CD8-positive, alpha-beta memory T cell (primary cell): ENCODE measurements around the gene OR6Y1. TPM values are rescaled to one million over a fixed set of nuclear protein-coding genes. Genes with fewer than 3 reads are reported as not detected.
A peak's percentile ranks its signal among the peaks of the same experiment; 100 is the strongest.

Experiments
- CTCF ChIA-PET: fragments of 350-600 bp; sonication (Branson Sonifier 250); formaldehyde crosslinking; loops from one replicate; lab custom pipeline; 2021; ENCODE audit warnings: antibody characterized with exemption; lab: Charles Lee
- POLR2A ChIA-PET: fragments of 350-600 bp; sonication (Branson Sonifier 250); formaldehyde crosslinking; loops from one replicate; lab custom pipeline; 2021; ENCODE audit warnings: antibody characterized with exemption; lab: Charles Lee
- DNase-seq, 5 donors: peaks; one replicate each; pipeline versions ENCODE4 v3.0.0 to v3.0.0-alpha.2; 2020 to 2022; ENCODE audit warnings: mixed read lengths in 1 of 5
- H3K27ac ChIP-seq: one replicate; pipeline ENCODE4 v1.7.0; 2013; ENCODE audit warnings: low read depth, mild to moderate bottlenecking, low read length, moderate library complexity
- H3K27me3 ChIP-seq: 2 replicates; pipeline ENCODE4 v1.7.0; 2013; ENCODE audit warnings: low read length, mild to moderate bottlenecking; ENCODE audit not compliant: insufficient read depth, poor library complexity, severe bottlenecking
- H3K36me3 ChIP-seq: 2 replicates; pipeline ENCODE4 v1.7.0; 2013; ENCODE audit warnings: mild to moderate bottlenecking, low read length, moderate library complexity; ENCODE audit not compliant: insufficient read depth
- H3K4me1 ChIP-seq: 2 replicates; pipeline ENCODE4 v1.7.0; 2013; ENCODE audit warnings: mild to moderate bottlenecking, low read length, moderate library complexity; ENCODE audit not compliant: insufficient read depth
- H3K4me3 ChIP-seq: 2 replicates; pipeline ENCODE4 v1.7.0; 2013; ENCODE audit warnings: mild to moderate bottlenecking, low read length
- H3K9me3 ChIP-seq: 2 replicates; pipeline ENCODE4 v1.7.0; 2013; ENCODE audit warnings: mild to moderate bottlenecking, low read length
- H3K27ac Mint-ChIP-seq, 8 donors: one replicate each; pipeline ENCODE4 v1.8.0; 2020 to 2021; ENCODE audit warnings: mixed read lengths in 8 of 8, mild to moderate bottlenecking in 6 of 8, inconsistent platforms in 3 of 8, moderate library complexity in 3 of 8
- H3K27me3 Mint-ChIP-seq, 2 donors: one replicate each; pipeline ENCODE4 v1.8.0; 2020 to 2021; ENCODE audit warnings: mixed read lengths in 2 of 2, mild to moderate bottlenecking in 1 of 2, moderate library complexity in 1 of 2
- H3K36me3 Mint-ChIP-seq, 3 donors: one replicate each; pipeline ENCODE4 v1.8.0; 2020 to 2021; ENCODE audit warnings: mixed read lengths in 3 of 3, inconsistent platforms in 1 of 3, mild to moderate bottlenecking in 1 of 3
- H3K4me1 Mint-ChIP-seq, 3 donors: one replicate each; pipeline ENCODE4 v1.8.0; 2020 to 2021; ENCODE audit warnings: mixed read lengths in 3 of 3, inconsistent platforms in 1 of 3, mild to moderate bottlenecking in 1 of 3
- H3K4me3 Mint-ChIP-seq, 7 donors: one replicate each; pipeline ENCODE4 v1.8.0; 2020 to 2021; ENCODE audit warnings: mixed read lengths in 7 of 7, mild to moderate bottlenecking in 6 of 7, moderate library complexity in 4 of 7, inconsistent platforms in 2 of 7
- H3K9me3 Mint-ChIP-seq, 5 donors: one replicate each; pipeline ENCODE4 v1.8.0; 2020 to 2022; ENCODE audit warnings: mixed read lengths in 5 of 5, mild to moderate bottlenecking in 3 of 5, moderate library complexity in 2 of 5, inconsistent platforms in 1 of 5
- polyA plus RNA-seq: library from polyadenylated mRNA; unstranded; fragments of 300-500 nt; fragmentation: Illumina TruSeq; gene quantifications from one replicate; pipeline ENCODE4 v1.2.3, GENCODE V29; 2021
- total RNA-seq, 2 experiments: library from RNA; stranded (reverse); gene quantifications; one replicate each; pipeline ENCODE4 v1.2.3, GENCODE V29; 2021

The OR6Y1 gene
- total and polyA plus RNA-seq, 3 experiments from 2014 or later, result not detected

DNA sequence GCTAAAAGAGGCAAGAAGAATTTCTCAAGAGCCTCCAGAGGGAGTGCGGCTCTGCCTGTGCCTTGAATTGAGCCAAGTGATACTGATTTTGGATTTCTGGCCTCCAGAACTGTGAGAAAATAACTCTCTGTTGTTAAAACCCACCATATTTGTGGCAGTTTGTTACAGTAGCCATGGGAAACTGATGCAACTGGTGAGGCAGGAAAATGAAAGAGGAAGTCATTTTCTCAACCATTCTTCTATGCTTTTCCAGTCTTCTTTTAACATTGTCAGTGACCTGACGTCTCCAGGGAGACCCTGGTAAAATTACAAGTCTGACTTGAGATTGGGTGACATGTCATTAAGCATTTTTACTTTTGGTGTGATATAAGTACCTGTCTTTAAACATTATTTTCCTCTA is 10.4 kb upstream of the OR6Y1 start:
- H3K36me3 ChIP-seq, result no peaks in the 10 kb centered on the region
- H3K27me3 Mint-ChIP-seq, result peaks cover 17 to 50% of the 10 kb centered on the region in 2 donors
- peaks cover 0 to 6% (median 3%) of the 10 kb centered on the region in 5 donors for H3K9me3 Mint-ChIP-seq
- CTCF ChIA-PET, result no interaction called here
- no peaks in the 10 kb centered on the region for H3K9me3 ChIP-seq
- POLR2A ChIA-PET, result no interaction called here
- H3K4me1 Mint-ChIP-seq, result no peaks in the 10 kb centered on the region
- H3K4me1 ChIP-seq, result no peaks in the 10 kb centered on the region
- peaks cover 4% of the 10 kb centered on the region for H3K27me3 ChIP-seq
- H3K4me3 ChIP-seq, result no peak overlapping the region
- no peak overlapping the region for H3K4me3 Mint-ChIP-seq
- no peak overlapping the region for H3K27ac ChIP-seq
- peaks cover 0 to 12% (median 0%) of the 10 kb centered on the region in 3 donors for H3K36me3 Mint-ChIP-seq
- DNase-seq, result no peak
- H3K27ac Mint-ChIP-seq, result no peak overlapping the region

DNA sequence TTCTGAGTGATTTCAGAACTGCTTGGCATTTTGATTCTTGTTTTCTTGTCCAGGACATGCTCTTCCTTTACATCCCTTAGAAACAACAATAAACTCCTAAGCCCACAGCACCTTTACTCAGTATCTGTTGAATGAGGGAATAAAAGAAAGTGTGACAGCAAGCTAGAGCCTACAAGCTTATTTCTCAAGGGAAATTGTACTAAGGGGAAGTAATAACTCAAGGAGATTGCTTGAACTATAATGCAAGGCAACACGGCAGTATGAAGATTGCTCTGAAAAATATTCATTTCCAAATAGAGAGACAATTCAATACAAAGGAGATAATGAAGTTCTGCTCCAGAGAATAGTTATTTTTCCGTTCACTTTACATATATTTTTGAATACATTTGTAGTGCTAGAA is 9.6 kb upstream of the OR6Y1 start:
- Mint-ChIP-seq H3K36me3 (peaks cover 0 to 12% (median 0%) of the 10 kb centered on the region in 3 donors), H3K27ac (no peak overlapping the region), H3K27me3 (peaks cover 17 to 57% of the 10 kb centered on the region in 2 donors), H3K4me3 (no peak overlapping the region), H3K9me3 (peaks cover 0 to 6% (median 3%) of the 10 kb centered on the region in 5 donors), H3K4me1 (no peaks in the 10 kb centered on the region)
- ChIA-PET CTCF (no interaction called here), POLR2A (no interaction called here)
- H3K4me1 ChIP-seq, result no peaks in the 10 kb centered on the region
- H3K27ac ChIP-seq, result no peak overlapping the region
- H3K36me3 ChIP-seq, result no peaks in the 10 kb centered on the region
- H3K9me3 ChIP-seq, result no peaks in the 10 kb centered on the region
- no peak for DNase-seq
- H3K27me3 ChIP-seq, result peaks cover 4% of the 10 kb centered on the region
- H3K4me3 ChIP-seq, result no peak overlapping the region

DNA sequence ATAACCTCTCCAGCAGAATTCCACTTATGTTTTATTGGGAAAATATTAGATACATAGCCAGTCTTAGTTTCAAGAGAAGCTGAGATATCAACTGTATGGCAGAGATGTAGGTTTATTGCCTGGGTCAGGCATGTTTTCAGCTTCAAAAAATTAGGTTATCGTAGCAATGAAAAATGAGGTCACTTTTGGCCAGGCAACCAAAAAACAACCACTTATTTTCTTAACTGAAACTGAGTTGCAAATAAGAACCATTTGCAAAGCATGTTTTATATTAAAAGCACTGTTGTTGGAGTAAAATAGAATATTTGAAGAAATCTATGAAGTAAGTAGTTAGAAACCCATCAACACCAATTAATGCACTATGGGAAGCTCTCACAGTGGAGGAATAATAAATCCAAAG is 5.5 kb upstream of the OR6Y1 start:
- H3K9me3 ChIP-seq, result no peaks in the 10 kb centered on the region
- peaks cover 12 to 47% of the 10 kb centered on the region in 2 donors for H3K27me3 Mint-ChIP-seq
- no peaks in the 10 kb centered on the region for H3K36me3 ChIP-seq
- H3K4me1 Mint-ChIP-seq, result no peaks in the 10 kb centered on the region
- POLR2A ChIA-PET, result no interaction called here
- no peaks in the 10 kb centered on the region for H3K36me3 Mint-ChIP-seq
- H3K27ac ChIP-seq, result no peak overlapping the region
- H3K4me3 ChIP-seq, result no peak overlapping the region
- no peaks in the 10 kb centered on the region for H3K4me1 ChIP-seq
- CTCF ChIA-PET, result no interaction called here
- H3K9me3 Mint-ChIP-seq, result no peaks in the 10 kb centered on the region
- DNase-seq, result no peak
- no peak overlapping the region for H3K4me3 Mint-ChIP-seq
- peaks cover 4% of the 10 kb centered on the region for H3K27me3 ChIP-seq
- H3K27ac Mint-ChIP-seq, result no peak overlapping the region

DNA sequence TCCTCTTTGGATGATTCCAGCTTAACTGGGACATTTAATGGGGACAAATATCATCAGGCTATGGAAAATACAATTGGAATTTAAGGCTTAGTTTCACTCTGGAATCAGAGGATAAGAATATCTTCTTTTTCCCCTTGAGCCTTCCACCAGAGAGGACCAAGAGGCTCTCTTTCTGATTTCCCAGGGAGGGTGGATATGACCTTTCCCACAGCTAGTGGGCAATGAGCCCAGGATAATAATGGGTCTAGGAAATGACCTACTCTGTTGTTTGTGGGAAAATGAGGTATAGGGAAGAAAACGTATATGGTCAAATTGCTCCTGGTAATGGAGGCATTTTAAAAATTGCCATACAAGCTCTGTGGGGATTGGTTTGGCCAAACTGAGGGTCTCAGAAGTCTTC is 1.9 kb downstream of the OR6Y1 start:
- H3K4me3 Mint-ChIP-seq, result no peak overlapping the region
- H3K27ac Mint-ChIP-seq, result no peak overlapping the region
- Histone ChIP-seq H3K27me3 (no peaks in the 10 kb centered on the region), H3K4me3 (no peak overlapping the region), H3K4me1 (no peaks in the 10 kb centered on the region), H3K9me3 (no peaks in the 10 kb centered on the region), H3K27ac (no peak overlapping the region), H3K36me3 (no peaks in the 10 kb centered on the region)
- ChIA-PET POLR2A (no interaction called here), CTCF (no interaction called here)
- H3K27me3 Mint-ChIP-seq, result peaks cover 2 to 49% of the 10 kb centered on the region in 2 donors
- no peaks in the 10 kb centered on the region for H3K9me3 Mint-ChIP-seq
- no peak for DNase-seq
- H3K36me3 Mint-ChIP-seq, result no peaks in the 10 kb centered on the region
- H3K4me1 Mint-ChIP-seq, result no peaks in the 10 kb centered on the region

DNA sequence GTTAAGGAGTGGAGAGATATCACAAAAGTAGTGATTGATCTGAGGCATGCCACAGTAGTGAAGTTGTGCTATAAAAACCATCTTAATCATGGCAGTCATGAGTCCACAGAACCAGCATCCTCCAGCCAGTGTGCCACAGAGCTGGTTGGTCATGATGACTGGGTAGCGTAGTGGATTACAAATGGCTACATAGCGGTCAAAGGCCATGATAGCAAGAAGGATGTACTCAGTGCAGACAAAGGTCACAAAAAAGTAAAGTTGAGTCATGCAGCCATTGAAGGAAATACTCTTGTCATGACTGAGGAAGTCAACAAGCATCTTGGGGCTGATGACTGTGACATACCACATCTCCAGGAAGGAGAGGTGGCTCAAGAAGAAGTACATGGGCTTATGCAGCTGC is 6.7 kb downstream of the OR6Y1 start:
- H3K4me1 ChIP-seq, result no peaks in the 10 kb centered on the region
- Mint-ChIP-seq H3K4me1 (no peaks in the 10 kb centered on the region), H3K4me3 (no peak overlapping the region), H3K27ac (no peak overlapping the region), H3K9me3 (no peaks in the 10 kb centered on the region), H3K27me3 (peaks cover 5 to 48% of the 10 kb centered on the region in 2 donors), H3K36me3 (no peaks in the 10 kb centered on the region)
- ChIA-PET POLR2A (no interaction called here), CTCF (no interaction called here)
- H3K27me3 ChIP-seq, result no peaks in the 10 kb centered on the region
- H3K36me3 ChIP-seq, result no peaks in the 10 kb centered on the region
- no peak for DNase-seq
- no peaks in the 10 kb centered on the region for H3K9me3 ChIP-seq
- no peak overlapping the region for H3K4me3 ChIP-seq
- H3K27ac ChIP-seq, result no peak overlapping the region

DNA sequence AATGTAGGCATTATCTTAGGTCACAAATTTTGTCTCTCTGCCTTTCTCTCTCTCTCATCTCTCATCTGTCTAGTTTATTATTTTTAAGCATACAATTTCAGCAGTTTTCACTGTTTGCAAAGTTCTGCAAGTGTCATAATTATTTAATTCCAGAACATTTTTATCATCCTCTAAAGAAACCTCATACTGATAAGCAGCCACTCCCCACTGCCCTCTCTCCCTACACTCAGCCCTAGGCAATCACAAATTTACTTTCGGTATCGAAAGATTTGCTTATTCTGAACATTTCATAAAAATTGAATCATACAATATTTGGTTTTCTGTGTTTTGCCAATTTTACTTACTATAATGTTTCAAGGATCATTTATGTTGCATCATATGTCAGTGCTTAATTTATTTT is 16.6 kb downstream of the OR6Y1 start:
- peaks cover 4 to 7% of the 10 kb centered on the region in 2 donors for H3K27me3 Mint-ChIP-seq
- Histone ChIP-seq H3K4me1 (no peaks in the 10 kb centered on the region), H3K4me3 (no peak overlapping the region), H3K27me3 (no peaks in the 10 kb centered on the region), H3K9me3 (no peaks in the 10 kb centered on the region), H3K27ac (no peak overlapping the region), H3K36me3 (no peaks in the 10 kb centered on the region)
- no peak for DNase-seq
- POLR2A ChIA-PET, result no interaction called here
- H3K4me3 Mint-ChIP-seq, result no peak overlapping the region
- no peaks in the 10 kb centered on the region for H3K9me3 Mint-ChIP-seq
- CTCF ChIA-PET, result no interaction called here
- no peaks in the 10 kb centered on the region for H3K36me3 Mint-ChIP-seq
- peaks cover 0 to 5% (median 0%) of the 10 kb centered on the region in 3 donors for H3K4me1 Mint-ChIP-seq
- H3K27ac Mint-ChIP-seq, result peak overlapping the region in 1 of 8 donors; percentile 2

DNA sequence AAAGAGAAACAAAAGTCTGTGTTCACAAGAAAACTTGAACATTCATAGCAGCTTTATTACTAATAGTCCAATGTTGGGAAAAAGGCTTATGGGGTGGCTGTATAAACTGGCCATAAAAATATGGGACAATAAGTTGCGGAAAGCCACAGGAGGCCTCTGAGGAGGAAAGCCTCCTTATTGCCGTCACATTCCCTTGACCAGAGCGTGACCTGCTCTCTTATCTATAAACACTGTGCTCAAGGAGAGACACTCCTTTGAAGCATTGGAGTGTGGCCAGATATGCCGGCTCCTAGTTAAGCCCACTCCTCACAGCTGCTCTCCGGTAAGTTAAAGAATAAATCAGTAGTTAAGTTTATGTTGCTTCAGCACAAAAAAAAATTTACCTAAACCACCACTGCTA is 19.7 kb downstream of the OR6Y1 start:
- peaks cover 0 to 5% (median 0%) of the 10 kb centered on the region in 3 donors for H3K4me1 Mint-ChIP-seq
- H3K36me3 Mint-ChIP-seq, result no peaks in the 10 kb centered on the region
- Histone ChIP-seq H3K27ac (no peak overlapping the region), H3K27me3 (peaks cover 4% of the 10 kb centered on the region), H3K36me3 (no peaks in the 10 kb centered on the region), H3K9me3 (no peaks in the 10 kb centered on the region), H3K4me1 (no peaks in the 10 kb centered on the region), H3K4me3 (no peak overlapping the region)
- POLR2A ChIA-PET, result no interaction called here
- CTCF ChIA-PET, result no interaction called here
- no peak for DNase-seq
- peaks cover 2 to 21% of the 10 kb centered on the region in 2 donors for H3K27me3 Mint-ChIP-seq
- H3K4me3 Mint-ChIP-seq, result no peak overlapping the region
- peak overlapping the region in 1 of 8 donors; percentile 20 for H3K27ac Mint-ChIP-seq
- H3K9me3 Mint-ChIP-seq, result no peaks in the 10 kb centered on the region

DNA sequence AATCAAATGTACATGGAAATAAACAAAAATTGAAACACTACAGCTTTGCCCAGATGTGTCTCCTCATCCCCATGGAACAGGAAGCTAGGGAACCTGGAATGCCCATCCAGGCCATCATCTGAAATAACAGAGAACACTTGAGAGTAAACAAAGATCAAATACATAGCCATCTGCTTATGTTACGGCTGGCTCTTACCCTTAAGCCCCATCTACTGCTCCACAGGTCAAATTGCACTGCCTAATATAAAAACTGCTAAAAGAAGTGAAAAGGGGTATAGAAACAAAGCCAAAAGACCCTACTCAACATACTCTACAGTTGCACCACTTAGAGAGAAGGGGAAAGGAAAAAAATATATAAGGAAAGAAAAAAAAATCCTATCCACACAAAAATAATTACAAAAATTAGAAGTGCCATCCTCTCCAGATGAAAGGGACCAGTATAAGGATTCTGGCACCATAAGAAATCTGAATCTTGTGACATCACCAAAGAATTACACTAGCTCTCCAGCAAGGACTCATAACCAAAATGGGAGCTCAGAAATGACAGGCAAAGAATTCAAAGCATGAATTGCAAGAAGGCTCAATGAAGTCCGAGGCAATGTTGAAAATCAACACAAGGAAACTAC is 26.9 kb downstream of the OR6Y1 start:
- Mint-ChIP-seq H3K27ac (no peak overlapping the region), H3K36me3 (peaks cover 0 to 14% (median 0%) of the 10 kb centered on the region in 3 donors), H3K27me3 (peaks cover 2 to 54% of the 10 kb centered on the region in 2 donors), H3K9me3 (peaks cover 0 to 21% (median 13%) of the 10 kb centered on the region in 5 donors), H3K4me3 (no peak overlapping the region), H3K4me1 (no peaks in the 10 kb centered on the region)
- no peaks in the 10 kb centered on the region for H3K4me1 ChIP-seq
- no peak overlapping the region for H3K4me3 ChIP-seq
- no peaks in the 10 kb centered on the region for H3K9me3 ChIP-seq
- ChIA-PET POLR2A (no interaction called here), CTCF (interaction anchor here (1.2 kb wide), 1 partner anchor 323 kb away, joined by 4 read pairs; no protein-coding TSS in a partner anchor)
- peaks cover 4% of the 10 kb centered on the region for H3K27me3 ChIP-seq
- H3K36me3 ChIP-seq, result no peaks in the 10 kb centered on the region
- DNase-seq, result no peak
- no peak overlapping the region for H3K27ac ChIP-seq
